Lower leg skin (tissue), 3 donors: ENCODE measurements around the gene LAMC3.

Experiments used
- CTCF ChIP-seq, 3 donors: fragments of 450-650 bp; IDR thresholded peaks; one replicate each; pipeline ENCODE4 v1.5.1; 2016; ENCODE audit warnings: antibody characterized with exemption in 3 of 3, mild to moderate bottlenecking in 3 of 3, moderate library complexity in 2 of 3
- POLR2A ChIP-seq, 2 donors: fragments of 450-650 bp; IDR thresholded peaks; one replicate each; pipeline ENCODE4 v1.6.1; 2016 to 2017; ENCODE audit warnings: antibody characterized with exemption in 2 of 2, mild to moderate bottlenecking in 1 of 2, moderate library complexity in 1 of 2

DNA sequence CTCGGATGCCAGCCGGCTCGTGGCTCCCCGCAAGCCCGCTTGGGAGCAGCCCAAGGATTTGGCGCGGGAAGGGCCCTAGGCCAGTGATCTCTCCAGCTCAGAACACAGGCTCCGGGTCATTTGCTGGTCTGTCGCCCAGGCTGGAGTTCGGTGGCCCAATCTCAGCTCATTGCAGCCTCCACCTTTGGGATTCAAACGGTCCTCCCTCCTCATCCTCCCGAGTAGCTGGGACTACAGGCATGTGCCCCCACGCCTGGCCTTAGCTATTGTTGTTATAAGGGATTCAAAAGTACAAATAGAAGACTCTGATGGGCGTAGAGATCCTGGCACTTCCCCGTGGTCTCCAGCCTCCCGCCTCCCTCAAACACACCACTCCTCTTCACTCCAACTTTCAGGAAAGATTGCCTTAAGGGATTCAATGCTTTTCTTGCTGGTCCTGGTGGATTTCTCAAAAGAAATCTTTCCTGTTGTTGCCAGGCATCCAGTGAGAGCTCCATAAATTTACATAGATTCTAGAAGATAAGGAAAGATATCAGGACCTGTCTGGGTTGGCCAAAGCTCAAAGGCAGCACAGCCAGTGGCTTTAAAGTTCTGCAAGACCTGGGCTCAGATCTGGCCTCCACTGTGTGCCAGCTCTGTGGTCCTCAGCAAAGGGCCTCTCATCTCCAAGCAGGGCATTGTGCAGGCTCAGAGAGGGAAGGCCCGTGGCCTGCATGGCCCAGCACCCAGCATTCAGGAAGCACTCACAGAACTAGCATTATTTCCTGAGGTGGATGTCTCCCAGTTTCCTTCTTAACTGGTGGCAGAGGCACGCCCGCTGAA lies 88.4 kb downstream of the LAMC3 start:
- TF ChIP-seq CTCF (IDR thresholded peaks at IDR 0.05) = no peak
- no peak for TF ChIP-seq POLR2A (IDR thresholded peaks at IDR 0.05)
